GM19193 (cell line): Measurements from ENCODE around the gene CLDN14.

Source experiments
- POLR2A ChIP-seq: IDR thresholded peaks from 4 replicates; pipeline ENCODE4 v1.6.1; 2011; ENCODE audit not compliant: insufficient read depth, insufficient read length; ENCODE audit errors: extremely low read depth

CLDN14 gene, protein sequence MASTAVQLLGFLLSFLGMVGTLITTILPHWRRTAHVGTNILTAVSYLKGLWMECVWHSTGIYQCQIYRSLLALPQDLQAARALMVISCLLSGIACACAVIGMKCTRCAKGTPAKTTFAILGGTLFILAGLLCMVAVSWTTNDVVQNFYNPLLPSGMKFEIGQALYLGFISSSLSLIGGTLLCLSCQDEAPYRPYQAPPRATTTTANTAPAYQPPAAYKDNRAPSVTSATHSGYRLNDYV

DNA sequence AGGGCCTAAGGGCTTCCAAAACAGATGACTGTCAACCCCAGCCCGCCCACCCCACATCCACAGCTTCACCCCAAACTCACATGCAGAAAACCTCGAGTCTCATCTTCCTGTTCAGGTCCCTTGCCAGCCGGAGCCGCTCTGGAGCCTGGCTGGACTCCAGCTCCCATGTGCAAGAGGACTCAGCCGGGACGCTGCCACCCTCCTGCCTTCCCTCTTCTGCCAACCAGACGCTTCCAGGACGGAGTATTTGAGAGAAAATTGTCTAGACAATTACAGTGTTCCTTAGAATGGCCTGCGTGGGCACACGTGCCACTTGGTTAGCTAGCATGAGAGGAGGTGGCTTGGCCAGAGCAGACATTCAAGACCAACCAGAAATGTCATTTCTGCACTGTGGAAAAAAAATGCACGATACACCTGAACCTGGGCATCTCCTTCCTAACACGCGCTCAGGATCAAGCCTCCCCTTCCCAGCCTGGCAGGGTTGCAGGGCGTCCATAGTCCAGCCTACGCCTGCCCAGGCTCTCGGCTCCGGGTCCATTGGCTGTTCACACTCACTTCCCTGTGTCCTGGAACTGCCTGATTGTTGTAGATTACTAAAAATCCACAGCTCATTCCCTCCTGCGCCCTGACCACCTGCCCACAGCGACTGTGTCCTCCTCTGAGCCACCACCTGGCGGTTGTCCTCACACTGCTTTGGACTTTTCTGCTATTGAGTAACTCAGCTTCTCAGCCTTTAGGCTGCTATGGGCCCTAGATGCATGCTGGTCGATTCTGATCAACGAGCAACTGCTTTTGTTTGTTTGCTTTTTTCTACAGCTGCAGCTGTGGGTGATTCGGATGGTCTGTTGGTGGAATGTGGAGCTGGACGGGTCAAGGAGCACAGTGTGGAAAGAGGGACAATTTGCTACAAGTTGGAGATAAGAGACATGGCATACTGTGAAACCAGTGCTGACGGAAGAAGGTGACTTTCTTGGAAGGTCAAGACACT lies at the start of gene CLDN14:
Gene CLDN14 (minus strand): TSS at position 708 of the 988 bp plus-strand sequence. CDS start 18,427 bp downstream, outside the sequence.
- no peak for TF ChIP-seq POLR2A

- no peak for TF ChIP-seq POLR2A
These were observed 48.8 kb upstream of the CLDN14 start for GRCh38 chr21:36528716-36529115.

DNA sequence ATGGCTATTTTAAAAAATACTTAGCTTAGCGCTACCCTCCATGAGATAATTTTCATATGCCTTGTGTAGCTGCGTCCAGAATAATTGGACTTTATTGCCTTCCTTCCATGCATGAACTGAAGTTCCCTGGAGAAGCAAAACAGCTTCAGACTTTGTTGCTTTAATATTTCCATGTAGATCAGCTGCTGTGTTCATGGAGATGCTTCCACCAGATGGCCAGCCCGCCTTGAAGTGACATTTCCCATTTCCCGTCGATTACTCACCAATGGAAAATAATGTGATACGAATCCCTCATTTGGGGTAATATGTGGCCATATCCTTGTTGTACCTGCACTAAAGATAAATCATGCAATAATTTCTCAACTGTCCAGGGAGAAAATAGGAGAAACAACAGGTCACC lies 47.4 kb upstream of the CLDN14 start:
- TF ChIP-seq POLR2A = no peak

- no peak for TF ChIP-seq POLR2A
These were observed 46.2 kb upstream of the CLDN14 start for GRCh38 chr21:36526104-36526503.

GRCh38 chr21:36524477-36524876 lies 44.6 kb upstream of the CLDN14 start:
- no peak for TF ChIP-seq POLR2A

- TF ChIP-seq POLR2A = no peak
These were observed 42.4 kb upstream of the CLDN14 start for GRCh38 chr21:36522219-36522808.

GRCh38 chr21:36518883-36519492 lies 39.1 kb upstream of the CLDN14 start:
- TF ChIP-seq POLR2A = no peak

- no peak for TF ChIP-seq POLR2A
These were observed 37.6 kb upstream of the CLDN14 start for GRCh38 chr21:36517366-36518075.

GRCh38 chr21:36516281-36516680 lies 36.4 kb upstream of the CLDN14 start:
- TF ChIP-seq POLR2A = no peak

DNA sequence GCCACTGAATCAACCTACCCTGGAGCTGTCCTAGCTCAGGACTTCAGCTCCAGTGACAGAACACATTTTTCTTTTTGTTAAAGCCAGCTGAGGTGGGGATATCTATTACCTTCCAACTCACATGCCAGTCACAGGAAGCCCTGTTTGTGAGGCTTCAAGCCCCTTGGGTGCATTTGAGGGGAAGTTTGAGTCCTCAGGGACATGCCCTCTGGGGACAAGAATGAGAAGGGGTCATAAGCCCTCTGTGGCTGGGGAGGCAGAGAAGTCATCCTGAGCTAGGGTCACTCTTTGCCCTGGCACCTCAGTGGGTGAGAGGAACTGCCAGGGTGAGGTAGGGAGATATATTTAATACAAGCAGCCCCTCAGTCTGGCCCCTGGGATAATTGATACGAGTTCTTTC lies 33.5 kb upstream of the CLDN14 start:
- no peak for TF ChIP-seq POLR2A

DNA sequence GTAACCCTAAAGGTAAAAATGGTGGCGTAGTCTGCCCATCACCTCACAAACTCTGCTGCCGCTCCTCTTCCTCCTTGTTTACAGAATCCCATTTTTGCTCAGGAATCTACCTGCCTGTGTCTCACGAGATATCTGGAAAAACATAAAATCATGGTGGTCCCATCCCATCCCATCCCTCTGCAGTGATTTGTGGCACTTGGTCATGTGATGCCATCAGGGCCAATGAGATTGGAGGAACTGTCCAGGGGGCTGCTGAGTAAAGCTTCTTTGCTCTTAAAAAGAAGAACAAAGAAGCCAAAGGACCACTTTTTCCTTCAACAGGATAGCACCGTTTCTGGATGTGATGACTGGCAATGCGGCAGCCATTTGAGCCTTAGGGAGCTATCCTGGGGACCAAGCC lies 33.0 kb upstream of the CLDN14 start:
- no peak for TF ChIP-seq POLR2A

GRCh38 chr21:36511484-36512220 lies 31.7 kb upstream of the CLDN14 start:
- no peak for TF ChIP-seq POLR2A

DNA sequence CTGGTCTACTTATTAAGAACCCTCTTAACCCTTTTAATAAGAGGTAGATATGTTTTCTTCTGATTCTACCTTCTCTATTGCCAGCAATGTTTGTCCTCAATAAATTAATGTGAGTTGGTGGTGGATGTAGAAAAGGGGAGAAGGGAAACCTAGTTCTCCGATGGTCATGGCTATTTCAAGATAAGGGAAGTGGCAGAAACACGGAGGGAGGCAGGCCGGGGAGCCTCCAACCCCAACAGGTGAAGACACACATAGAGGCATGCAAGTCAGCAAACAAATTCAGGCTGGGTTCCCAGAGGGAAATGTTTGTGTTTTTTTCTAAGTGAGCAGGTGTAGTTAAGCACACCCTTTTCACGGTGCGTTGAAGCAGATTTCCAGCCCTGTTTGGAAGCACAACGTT lies 31.0 kb upstream of the CLDN14 start:
- no peak for TF ChIP-seq POLR2A

DNA sequence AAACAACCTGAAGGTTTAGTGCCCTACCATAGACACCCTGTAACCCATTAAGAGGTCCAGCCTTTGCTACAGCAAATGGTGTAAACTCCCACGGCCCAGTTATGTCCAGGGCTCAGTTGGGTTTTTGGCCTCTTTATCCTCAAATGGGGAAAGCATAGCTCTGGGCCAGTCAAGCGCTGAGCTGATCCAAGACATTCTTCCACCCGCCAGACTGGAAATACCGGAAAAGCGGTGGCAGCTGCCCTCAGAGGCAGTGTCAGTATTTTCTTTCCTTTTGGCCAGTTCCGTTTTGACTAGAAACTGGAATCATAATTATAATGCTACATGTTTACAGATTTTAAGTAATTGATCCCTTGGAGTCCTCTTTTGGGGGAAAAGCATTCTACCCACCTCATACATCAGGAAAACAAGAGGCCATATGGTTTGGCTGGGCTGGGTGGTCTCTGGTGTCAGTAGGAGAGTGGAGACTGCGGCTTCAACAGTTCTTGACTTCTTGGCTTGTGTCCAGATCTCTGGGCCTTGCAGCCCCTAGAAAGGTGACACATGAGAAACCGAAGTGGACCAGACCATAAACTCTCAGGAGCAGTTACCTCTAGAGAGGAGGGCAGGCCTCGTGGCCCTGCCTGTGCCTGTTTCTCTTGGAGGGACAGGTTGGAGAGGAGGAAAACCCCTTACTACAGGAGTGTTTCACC lies 30.2 kb upstream of the CLDN14 start:
- no peak for TF ChIP-seq POLR2A

- TF ChIP-seq POLR2A = no peak
These were observed 29.0 kb upstream of the CLDN14 start for GRCh38 chr21:36508948-36509347.
